IMR-90 (cell line): Measurements from ENCODE around the gene RALGAPB. TPM values are rescaled to one million over a fixed set of nuclear protein-coding genes. Genes with fewer than 3 reads are reported as not detected.

ENCODE experiments used
- ATAC-seq: fragments of 200-7000 bp; cut with Tn5 transposase; 2 replicates; pipeline ENCODE4 v1.9.1; 2020; ENCODE audit warnings: low read depth, mild to moderate bottlenecking, moderate library complexity
- BruUV-seq: library from RNA; stranded (reverse); fragments of 400-500 nt; replicated peaks from 2 replicates; lab custom pipeline; 2021; lab: Mats Ljungman, UMichigan
- CTCF ChIA-PET: fragments of 300-600 bp; formaldehyde crosslinking; extraction: SDS; loops from one replicate; lab custom pipeline; 2021; ENCODE audit warnings: antibody characterized with exemption; lab: Yijun Ruan, JAX
- POLR2A ChIA-PET: fragments of 300-600 bp; sonication (Branson Sonifier 250); formaldehyde crosslinking; loops from one replicate; lab custom pipeline; 2022; ENCODE audit warnings: antibody characterized with exemption; ENCODE audit not compliant: unreplicated experiment; lab: Charles Lee
- DNase-seq: peaks from one replicate; pipeline ENCODE4 v3.0.0; 2013
- H2AFZ ChIP-seq: replicated peaks from 2 replicates; pipeline ENCODE3; 2013; ENCODE audit warnings: low read length, mild to moderate bottlenecking; ENCODE audit not compliant: poor library complexity
- H2AK5ac ChIP-seq: 2 replicates; pipeline ENCODE4 v1.6.1; 2013; ENCODE audit warnings: low read depth, low read length, inconsistent platforms
- H2AK9ac ChIP-seq: replicated peaks from 2 replicates; pipeline ENCODE3; 2013; ENCODE audit warnings: mild to moderate bottlenecking, low read depth, low read length, moderate library complexity; ENCODE audit not compliant: poor library complexity
- H2BK120ac ChIP-seq: 2 replicates; pipeline ENCODE4 v1.6.1; 2013; ENCODE audit warnings: low read depth, low read length, inconsistent platforms
- H2BK15ac ChIP-seq: 3 replicates; pipeline ENCODE4 v1.6.1; 2013; ENCODE audit warnings: low read depth, low read length, inconsistent platforms
- H2BK20ac ChIP-seq: 2 replicates; pipeline ENCODE4 v1.6.1; 2013; ENCODE audit warnings: low read depth, mild to moderate bottlenecking, inconsistent platforms, low read length, moderate library complexity
- H2BK5ac ChIP-seq: 2 replicates; pipeline ENCODE4 v1.6.1; 2013; ENCODE audit warnings: mild to moderate bottlenecking, low read depth, low read length, inconsistent platforms; ENCODE audit not compliant: poor library complexity, severe bottlenecking
- H3K14ac ChIP-seq: replicated peaks from 2 replicates; pipeline ENCODE4 v1.6.1; 2013; ENCODE audit warnings: low read depth, low read length, inconsistent platforms
- H3K18ac ChIP-seq: 2 replicates; pipeline ENCODE4 v1.6.1; 2013; ENCODE audit warnings: low read depth, low read length, control low read depth
- H3K23ac ChIP-seq: 2 replicates; pipeline ENCODE4 v1.6.1; 2013; ENCODE audit warnings: low read depth, low read length, inconsistent platforms
- H3K27ac ChIP-seq: 2 replicates; pipeline ENCODE4 v1.5.1; 2013; ENCODE audit warnings: mild to moderate bottlenecking, control low read depth, low read length; ENCODE audit not compliant: insufficient read depth
- H3K27me3 ChIP-seq: 2 replicates; pipeline ENCODE4 v1.6.1; 2013; ENCODE audit warnings: low read length; ENCODE audit not compliant: control insufficient read depth, insufficient read depth
- H3K36me3 ChIP-seq: 2 replicates; pipeline ENCODE4 v1.6.1; 2013; ENCODE audit warnings: low read length, mixed read lengths; ENCODE audit not compliant: control insufficient read depth, insufficient read depth
- H3K4ac ChIP-seq: 2 replicates; pipeline ENCODE4 v1.6.1; 2013; ENCODE audit warnings: low read depth, low read length, inconsistent platforms
- H3K4me1 ChIP-seq: 2 replicates; pipeline ENCODE4 v1.6.1; 2013; ENCODE audit warnings: low read length, mixed read lengths; ENCODE audit not compliant: control insufficient read depth, insufficient read depth
- H3K4me2 ChIP-seq: 2 replicates; pipeline ENCODE4 v1.6.1; 2013; ENCODE audit warnings: low read depth, mild to moderate bottlenecking, control low read depth, low read length, moderate library complexity
- H3K4me3 ChIP-seq: 2 replicates; pipeline ENCODE4 v1.5.1; 2013; ENCODE audit warnings: low read depth, mild to moderate bottlenecking, control low read depth, low read length, moderate library complexity; ENCODE audit not compliant: insufficient read depth
- H3K56ac ChIP-seq: 2 replicates; pipeline ENCODE4 v1.6.1; 2013; ENCODE audit warnings: low read length, inconsistent platforms; ENCODE audit not compliant: insufficient read depth; ENCODE audit errors: extremely low read depth
- H3K79me1 ChIP-seq, 2 experiments: 2 replicates each; pipeline ENCODE4 v1.6.1; 2013; ENCODE audit warnings: low read length in 2 of 2, inconsistent platforms in 1 of 2, low read depth in 1 of 2
- H3K9ac ChIP-seq: 2 replicates; pipeline ENCODE4 v1.6.1; 2013; ENCODE audit warnings: low read depth, low read length, control low read depth
- H3K9me1 ChIP-seq: 2 replicates; pipeline ENCODE4 v1.6.1; 2013; ENCODE audit warnings: low read length, inconsistent platforms; ENCODE audit not compliant: insufficient read depth
- H3K9me3 ChIP-seq: 2 replicates; pipeline ENCODE4 v1.6.1; 2013; ENCODE audit warnings: low read length; ENCODE audit not compliant: control insufficient read depth, insufficient read depth
- H4K20me1 ChIP-seq: 2 replicates; pipeline ENCODE4 v1.6.1; 2013; ENCODE audit warnings: low read length, inconsistent platforms; ENCODE audit not compliant: insufficient read depth
- H4K5ac ChIP-seq: 2 replicates; pipeline ENCODE4 v1.6.1; 2013; ENCODE audit warnings: mild to moderate bottlenecking, low read depth, low read length, control low read depth
- H4K8ac ChIP-seq, 2 experiments: 2 replicates each; pipeline ENCODE4 v1.6.1; 2013; ENCODE audit warnings: low read depth in 2 of 2, low read length in 2 of 2, control low read depth in 1 of 2, inconsistent platforms in 1 of 2
- H4K91ac ChIP-seq: 2 replicates; pipeline ENCODE4 v1.6.1; 2013; ENCODE audit warnings: low read depth, low read length, inconsistent platforms; ENCODE audit not compliant: insufficient read depth
- BHLHE40 ChIP-seq: fragments of 150-350 bp; IDR thresholded peaks from 2 replicates; pipeline ENCODE4 v1.6.1; 2016; ENCODE audit warnings: mild to moderate bottlenecking, low read depth, low read length
- CEBPB ChIP-seq: IDR thresholded peaks from 2 replicates; pipeline ENCODE4 v1.6.1; 2012; ENCODE audit warnings: low read depth, low read length, improper control_type of control experiment
- CHD1 ChIP-seq: IDR thresholded peaks from 2 replicates; pipeline ENCODE4 v1.6.1; 2012; ENCODE audit warnings: low read depth, low read length, improper control_type of control experiment
- FOS ChIP-seq: fragments of 150-350 bp; IDR thresholded peaks from 2 replicates; pipeline ENCODE4 v1.6.1; 2016; ENCODE audit warnings: low read depth, low read length
- MAZ ChIP-seq: IDR thresholded peaks from 2 replicates; pipeline ENCODE4 v1.6.1; 2012; ENCODE audit warnings: low read depth, mild to moderate bottlenecking, low read length, improper control_type of control experiment, moderate library complexity, borderline replicate concordance
- MXI1 ChIP-seq: IDR thresholded peaks from 2 replicates; pipeline ENCODE4 v1.6.1; 2012; ENCODE audit warnings: low read depth, mild to moderate bottlenecking, low read length, moderate library complexity, borderline replicate concordance
- NFE2L2 ChIP-seq: fragments of 150-350 bp; IDR thresholded peaks from 2 replicates; pipeline ENCODE4 v1.6.1; 2016; ENCODE audit warnings: low read depth, mild to moderate bottlenecking, low read length
- RAD21 ChIP-seq: IDR thresholded peaks from 2 replicates; pipeline ENCODE4 v1.6.1; 2012; ENCODE audit warnings: low read length, improper control_type of control experiment
- RCOR1 ChIP-seq: IDR thresholded peaks from 2 replicates; pipeline ENCODE4 v1.6.1; 2012; ENCODE audit warnings: mild to moderate bottlenecking, low read length, improper control_type of control experiment; ENCODE audit not compliant: insufficient replicate concordance
- dilution Hi-C: fragments of 300-500 bp; cut with HindIII; formaldehyde crosslinking; loops from one replicate; pipeline ENCODE4 v1.14.3; 2018; ENCODE audit warnings: low sequenced_read_pairs; ENCODE audit not compliant: unreplicated experiment
- in situ Hi-C: fragments of 300-500 bp; cut with MboI; formaldehyde crosslinking; loops from 3 replicates; pipeline ENCODE4 v1.14.3; 2019; ENCODE audit warnings: low sequenced_read_pairs, inconsistent platforms, mixed read lengths
- intact Hi-C: fragments of 100-400 bp; cut with micrococcal nuclease; formaldehyde crosslinking; loops from 2 replicates; pipeline ENCODE4 v1.10.0; 2022
- polyA plus RNA-seq, 3 experiments: library from polyadenylated mRNA; depleted of rRNA; stranded (reverse); fragments of >200 nt; gene quantifications; 2 replicates each; pipeline ENCODE4 v1.2.3, GENCODE V29; 2012; ENCODE audit warnings: low replicate concordance in 1 of 3
- total RNA-seq: library from RNA; depleted of rRNA; stranded (reverse); fragments of >200 nt; gene quantifications from 2 replicates; pipeline ENCODE4 v1.2.3, GENCODE V29; 2012
- TF ChIP-seq, protein P1 (sequence below): fragments of 150-350 bp; IDR thresholded peaks from 2 replicates; pipeline ENCODE4 v1.6.1; 2017; ENCODE audit warnings: mild to moderate bottlenecking, antibody characterized with exemption, low read length, low read depth
- TF ChIP-seq, protein P2 (sequence below): fragments of 150-350 bp; IDR thresholded peaks from 2 replicates; pipeline ENCODE4 v1.6.1; 2016; ENCODE audit warnings: low read depth, mild to moderate bottlenecking, low read length, moderate library complexity, borderline replicate concordance

RALGAPB gene
- total and polyA plus RNA-seq, 2 of the 4 experiments (the other 2 are of a cell fraction) = 12.7 to 30.3 TPM

DNA sequence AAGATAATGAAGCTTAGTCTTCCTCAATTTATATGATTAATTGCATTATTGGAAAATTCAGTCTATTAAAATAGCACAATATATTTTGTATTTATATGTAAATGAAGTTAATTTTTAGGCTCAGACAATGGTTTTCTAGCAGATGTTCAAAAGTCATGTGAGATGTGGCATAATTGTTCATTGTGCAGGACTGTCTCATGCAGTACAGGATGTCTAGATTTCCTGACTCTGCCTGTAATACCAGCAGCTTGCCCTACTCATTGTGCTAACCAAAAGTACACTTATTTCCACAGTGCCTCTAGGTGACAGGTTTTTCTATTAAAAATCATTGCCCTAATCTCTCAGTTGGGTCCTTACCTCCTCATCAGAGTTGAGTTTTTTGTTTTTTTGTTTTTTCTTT, 12.4 kb downstream of the RALGAPB start:
- no peak overlapping the region for H4K91ac ChIP-seq
- dilution Hi-C loops (no loop called here), intact Hi-C loops (no loop called here), in situ Hi-C loops (no loop called here)
- H3K4me2 ChIP-seq = no peak overlapping the region
- H3K27me3 ChIP-seq = no peaks in the 10 kb centered on the region
- ATAC-seq = no peak
- no peak overlapping the region for H2AK9ac ChIP-seq
- no peak overlapping the region for H2BK120ac ChIP-seq
- H3K9me1 ChIP-seq = peaks cover 4% of the 10 kb centered on the region; the same call in 1 of the 2 replicates
- DNase-seq = no peak
- no peak overlapping the region for H2BK20ac ChIP-seq
- H3K27ac ChIP-seq = no peak overlapping the region
- 0 out of 2 replicates have a peak, but pooled peaks cover 2% of the 10 kb centered on the region for H3K4me1 ChIP-seq
- peaks cover 37% of the 10 kb centered on the region for H4K20me1 ChIP-seq
- peaks cover 21 to 67% of the 10 kb centered on the region in 2 experiments for H3K79me1 ChIP-seq
- POLR2A ChIA-PET = no interaction called here
- no peak overlapping the region for H3K4ac ChIP-seq
- no peak overlapping the region for H3K23ac ChIP-seq
- CTCF ChIA-PET = no interaction called here
- no peak overlapping the region for H2BK5ac ChIP-seq
- no peak overlapping the region for H3K56ac ChIP-seq
- H3K9me3 ChIP-seq = no peaks in the 10 kb centered on the region
- peaks cover 14% of the 10 kb centered on the region for H3K36me3 ChIP-seq
- H2AK5ac ChIP-seq = no peak overlapping the region
- H3K9ac ChIP-seq = no peak overlapping the region
- no TSS peak for BruUV-seq
- H2BK15ac ChIP-seq = no peak overlapping the region
- no peak for TF ChIP-seq RAD21
- no peak for TF ChIP-seq BHLHE40
- TF ChIP-seq RCOR1 = no peak
- TF ChIP-seq CHD1 = no peak
- no peak for TF ChIP-seq MXI1
- no peak for TF ChIP-seq FOS
- TF ChIP-seq MAZ = no peak
- no peak for TF ChIP-seq NFE2L2
- TF ChIP-seq, protein P1, sequence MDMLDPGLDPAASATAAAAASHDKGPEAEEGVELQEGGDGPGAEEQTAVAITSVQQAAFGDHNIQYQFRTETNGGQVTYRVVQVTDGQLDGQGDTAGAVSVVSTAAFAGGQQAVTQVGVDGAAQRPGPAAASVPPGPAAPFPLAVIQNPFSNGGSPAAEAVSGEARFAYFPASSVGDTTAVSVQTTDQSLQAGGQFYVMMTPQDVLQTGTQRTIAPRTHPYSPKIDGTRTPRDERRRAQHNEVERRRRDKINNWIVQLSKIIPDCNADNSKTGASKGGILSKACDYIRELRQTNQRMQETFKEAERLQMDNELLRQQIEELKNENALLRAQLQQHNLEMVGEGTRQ = no peak
- TF ChIP-seq, protein P2, sequence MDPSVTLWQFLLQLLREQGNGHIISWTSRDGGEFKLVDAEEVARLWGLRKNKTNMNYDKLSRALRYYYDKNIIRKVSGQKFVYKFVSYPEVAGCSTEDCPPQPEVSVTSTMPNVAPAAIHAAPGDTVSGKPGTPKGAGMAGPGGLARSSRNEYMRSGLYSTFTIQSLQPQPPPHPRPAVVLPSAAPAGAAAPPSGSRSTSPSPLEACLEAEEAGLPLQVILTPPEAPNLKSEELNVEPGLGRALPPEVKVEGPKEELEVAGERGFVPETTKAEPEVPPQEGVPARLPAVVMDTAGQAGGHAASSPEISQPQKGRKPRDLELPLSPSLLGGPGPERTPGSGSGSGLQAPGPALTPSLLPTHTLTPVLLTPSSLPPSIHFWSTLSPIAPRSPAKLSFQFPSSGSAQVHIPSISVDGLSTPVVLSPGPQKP = no peak
- TF ChIP-seq CEBPB = no peak
- H2AFZ ChIP-seq = no peak overlapping the region
- H3K18ac ChIP-seq = no peak overlapping the region
- H3K14ac ChIP-seq = no peak overlapping the region
- no peak overlapping the region for H3K4me3 ChIP-seq
- no peak overlapping the region for H4K8ac ChIP-seq
- no peak overlapping the region for H4K5ac ChIP-seq
